HG03354 (cell line): ENCODE measurements around the gene ZNF595.
"Not testable (repeated sequence)": the region's sequence is repeated elsewhere in the genome, so short reads cannot be mapped to it uniquely, and the experiment has no call there.

Experiments used
- ATAC-seq: cut with Tn5 transposase; IDR thresholded peaks from one replicate; pipeline ENCODE4 v1.9.1; 2021; ENCODE audit warnings: mild to moderate bottlenecking; ENCODE audit not compliant: unreplicated experiment, poor library complexity, severe bottlenecking

ZNF595 gene

DNA sequence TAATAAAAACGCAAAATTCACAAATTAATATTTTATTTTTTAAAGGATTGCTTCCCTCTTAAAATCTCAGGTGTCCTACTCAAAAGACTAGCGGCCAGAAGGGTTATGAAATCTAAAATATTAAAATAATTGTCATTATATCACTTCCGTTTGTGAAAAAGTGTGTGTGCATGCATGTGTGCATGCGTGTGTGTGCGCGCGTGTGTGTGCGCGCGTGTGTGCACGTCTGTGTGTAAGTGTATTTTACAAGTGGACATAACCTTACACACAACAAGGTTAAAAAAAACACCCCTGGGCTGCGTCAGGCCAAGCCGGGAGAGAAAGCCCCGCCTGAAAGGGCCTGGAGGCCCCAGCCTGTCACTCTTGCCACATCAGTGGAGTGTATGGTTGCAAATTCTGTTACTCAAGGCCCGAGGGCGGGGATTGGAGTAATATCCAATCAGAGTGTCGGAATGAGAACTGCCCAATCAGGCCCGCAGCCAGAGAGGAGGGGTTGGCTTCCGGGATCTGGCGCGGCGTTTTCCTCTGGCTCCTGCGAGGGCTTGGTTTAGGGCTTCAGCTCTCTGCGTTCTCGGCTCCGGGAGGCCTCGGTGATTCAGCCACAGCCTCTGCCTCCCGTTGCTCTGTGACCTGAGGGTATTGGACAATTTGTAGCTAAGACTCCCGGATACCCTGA, at the start of gene ZNF595:
Gene ZNF595 (plus strand): TSS at position 518 of the 676 bp plus-strand sequence. CDS start 168 bp downstream, outside the sequence.
- ATAC-seq, result peak; percentile 53

DNA sequence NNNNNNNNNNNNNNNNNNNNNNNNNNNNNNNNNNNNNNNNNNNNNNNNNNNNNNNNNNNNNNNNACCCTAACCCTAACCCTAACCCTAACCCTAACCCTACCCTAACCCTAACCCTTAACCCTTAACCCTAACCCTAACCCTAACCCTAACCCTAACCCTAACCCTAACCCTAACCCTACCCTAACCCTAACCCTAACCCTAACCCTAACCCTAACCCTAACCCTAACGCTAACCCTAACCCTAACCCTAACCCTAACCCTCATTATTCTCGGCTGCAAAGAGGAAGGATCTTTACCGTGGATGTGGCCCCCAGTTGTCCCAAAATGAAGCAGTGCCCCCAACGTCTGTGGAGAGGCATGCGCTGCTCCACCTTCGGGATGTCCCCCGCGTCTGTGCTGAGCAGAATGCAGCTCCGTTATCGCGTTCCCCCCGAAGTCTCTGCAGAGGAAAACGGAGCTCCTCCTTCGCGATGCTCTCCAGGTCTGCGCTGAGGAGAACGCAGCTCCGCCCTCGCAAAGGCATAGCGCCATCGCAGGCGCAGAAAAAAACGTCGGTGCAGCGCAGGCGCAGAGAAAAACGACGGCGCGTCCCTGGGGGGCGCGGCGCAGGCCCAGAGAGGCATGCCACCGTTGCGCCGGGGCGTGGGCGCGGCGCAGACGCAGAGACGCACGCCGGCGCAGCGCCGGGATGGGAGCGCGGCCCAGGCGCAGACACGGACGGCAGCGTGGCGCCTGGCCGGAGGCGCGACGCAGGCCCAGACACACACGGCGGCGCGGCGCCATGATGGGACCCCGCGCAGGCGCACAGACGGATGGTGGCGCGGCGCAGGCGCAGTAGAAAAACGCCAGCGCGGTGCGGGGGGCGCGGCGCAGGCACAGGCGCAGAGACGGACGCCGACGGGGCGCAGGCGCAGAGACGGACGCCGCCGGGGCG, 42.9 kb upstream of the ZNF595 start:
- ATAC-seq, result not testable (repeated sequence)

DNA sequence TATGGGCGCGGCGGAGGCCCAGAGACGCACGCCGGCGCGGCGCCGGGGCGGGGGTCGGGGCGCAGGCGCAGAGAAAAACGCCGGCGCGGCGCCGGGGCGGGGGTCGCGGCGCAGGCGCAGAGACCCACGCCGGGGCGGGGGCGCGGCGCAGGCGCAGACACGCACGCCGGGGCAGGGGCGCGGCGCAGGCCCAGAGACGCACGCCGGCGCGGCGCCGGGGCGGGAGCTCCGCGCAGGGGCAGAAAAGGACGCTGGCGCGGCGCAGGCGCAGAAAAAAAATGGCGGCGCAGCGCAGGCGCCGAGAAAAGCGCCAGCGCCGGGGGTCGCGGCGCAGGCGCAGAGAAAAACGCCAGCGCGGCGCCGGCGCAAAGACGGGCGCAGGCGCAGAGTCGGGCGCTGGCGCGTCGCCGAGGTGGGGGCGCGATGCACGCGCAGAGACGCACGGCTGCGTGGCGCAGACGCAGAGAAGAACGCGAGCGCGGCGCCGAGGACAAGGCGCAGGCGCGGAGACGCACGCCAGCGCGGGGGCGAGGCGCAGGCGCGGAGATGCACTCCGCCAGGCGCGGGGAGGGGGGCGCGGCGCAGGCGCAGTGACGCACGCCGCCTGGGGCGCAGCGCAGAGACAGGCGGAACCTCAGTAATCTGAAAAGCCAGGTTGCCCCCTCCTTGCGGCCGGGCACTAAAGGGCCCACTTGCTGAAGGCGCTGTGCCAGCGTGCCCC, 41.9 kb upstream of the ZNF595 start:
- not testable (repeated sequence) for ATAC-seq

DNA sequence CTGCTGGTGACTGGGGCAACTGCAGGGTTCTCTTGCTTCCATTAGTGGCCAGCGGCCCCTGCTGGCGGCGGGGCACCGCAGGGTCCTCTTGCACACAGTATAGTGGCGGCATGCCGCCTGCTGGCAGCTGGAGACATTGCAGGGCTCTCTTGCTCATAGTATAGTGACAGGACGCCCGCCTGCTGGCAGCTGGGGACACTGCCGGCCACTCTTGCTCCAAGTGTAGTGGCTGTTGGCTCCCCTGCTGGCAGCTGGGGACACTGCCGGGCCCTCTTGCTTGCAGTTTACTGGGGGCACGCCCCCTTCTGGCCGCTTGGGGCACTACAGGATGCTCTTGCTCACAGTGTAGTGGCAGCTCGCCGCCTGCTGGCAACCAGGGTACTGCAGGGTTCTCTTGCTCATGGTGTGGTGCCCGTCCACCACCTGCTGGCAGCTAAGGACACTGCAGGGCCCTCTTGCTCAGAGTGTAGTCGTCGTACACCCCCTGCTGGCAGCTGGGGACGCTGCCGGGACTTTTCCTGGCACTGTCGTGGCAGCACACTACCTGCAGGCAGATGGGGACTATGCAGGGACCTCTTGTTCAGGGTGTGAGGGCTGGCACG, 41.2 kb upstream of the ZNF595 start:
- peak; percentile 89 for ATAC-seq

DNA sequence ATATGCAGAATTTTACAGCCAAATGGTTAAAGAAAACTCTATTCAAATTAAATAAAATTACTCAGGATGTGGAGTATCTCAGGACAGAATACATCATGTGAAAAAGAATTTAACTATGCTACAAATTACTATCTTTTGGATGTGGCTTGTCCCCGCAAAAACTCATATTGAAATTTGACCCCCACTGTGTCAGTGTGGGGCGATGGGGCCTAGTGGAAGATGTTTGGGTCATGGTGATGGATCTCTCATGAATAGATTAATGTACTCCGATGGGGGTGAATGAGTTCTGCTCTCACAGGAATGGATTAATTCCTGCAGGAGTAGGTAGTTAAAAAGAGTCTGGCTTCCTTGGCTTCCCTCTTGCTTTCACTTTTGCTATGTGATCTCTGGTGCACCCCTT, 35.0 kb upstream of the ZNF595 start:
- not testable (repeated sequence) for ATAC-seq

DNA sequence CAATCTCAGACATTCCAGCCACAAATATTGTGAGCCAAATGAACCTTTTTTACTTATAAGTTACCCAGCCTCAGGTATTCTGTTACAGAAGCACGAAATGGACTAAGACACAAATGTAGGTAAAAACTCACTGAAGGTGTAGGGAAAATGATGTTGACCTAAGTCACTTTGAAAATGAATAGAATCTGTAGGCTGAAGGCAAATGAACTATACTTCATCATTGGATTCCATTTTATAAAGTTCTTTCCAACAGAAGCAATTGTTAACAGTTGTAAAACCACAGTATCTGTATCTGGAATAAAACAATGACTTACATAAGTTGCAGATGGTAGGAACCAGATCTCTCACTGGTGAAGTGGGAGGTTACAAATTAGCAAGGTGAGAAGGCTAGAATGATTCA, 34.5 kb upstream of the ZNF595 start:
- ATAC-seq, result not testable (repeated sequence)

DNA sequence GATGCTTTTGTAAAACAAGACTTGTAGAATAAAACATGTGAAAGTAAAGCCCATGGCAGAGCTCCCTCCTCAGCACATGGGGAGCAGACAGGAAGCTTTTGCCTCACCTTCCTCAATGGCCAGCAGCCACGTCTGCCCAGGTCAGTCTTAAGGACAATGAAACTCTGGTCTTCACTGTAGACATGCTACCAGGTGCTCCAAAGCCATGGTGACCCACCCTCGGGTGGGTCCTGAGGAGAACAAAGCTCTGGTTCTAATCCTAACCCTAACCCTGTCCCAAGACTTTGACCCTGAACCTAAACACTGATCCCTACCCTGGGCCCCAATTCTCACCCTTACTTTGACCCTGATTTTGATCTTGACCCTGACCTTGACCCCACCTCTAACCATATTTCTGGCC, 30.2 kb upstream of the ZNF595 start:
- not testable (repeated sequence) for ATAC-seq

DNA sequence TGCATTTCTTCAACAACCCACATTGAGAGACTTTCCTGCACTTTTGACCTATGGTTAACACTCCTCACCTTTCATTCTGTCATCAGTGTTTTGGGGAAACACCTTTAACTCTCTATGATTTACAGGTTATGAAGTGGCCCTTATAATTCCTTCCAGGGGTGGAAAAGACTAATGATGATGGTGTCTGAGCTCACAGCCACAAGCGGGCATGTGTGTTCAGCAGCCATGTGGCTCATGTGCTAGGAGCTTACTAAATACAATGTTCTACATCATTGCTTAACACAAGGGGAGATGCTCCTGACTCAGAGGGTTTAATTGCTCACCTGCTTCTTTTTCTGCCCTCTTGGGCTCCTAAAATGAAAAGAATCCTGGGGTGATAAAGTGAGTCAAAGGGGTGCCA, 28.8 kb upstream of the ZNF595 start:
- not testable (repeated sequence) for ATAC-seq

DNA sequence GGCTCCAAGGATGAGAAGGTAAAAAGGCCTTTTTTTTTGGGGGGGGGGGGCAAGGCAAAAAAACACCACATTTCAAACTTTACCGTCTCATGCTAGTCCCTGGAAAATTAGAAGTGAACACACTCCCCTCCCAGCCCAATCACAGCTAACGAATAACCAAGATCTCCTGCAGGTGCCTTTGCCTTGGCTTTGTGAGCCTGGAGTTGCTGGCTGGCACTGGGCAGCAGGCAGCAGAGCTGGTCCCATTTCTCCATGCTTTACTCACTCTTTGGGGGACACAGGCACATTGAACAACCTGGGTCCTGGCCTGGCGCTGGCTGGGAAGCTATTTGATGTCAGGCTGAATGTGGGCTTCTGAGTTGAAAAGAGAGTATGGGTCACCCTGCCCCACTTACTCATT, 25.6 kb upstream of the ZNF595 start:
- ATAC-seq, result not testable (repeated sequence)

DNA sequence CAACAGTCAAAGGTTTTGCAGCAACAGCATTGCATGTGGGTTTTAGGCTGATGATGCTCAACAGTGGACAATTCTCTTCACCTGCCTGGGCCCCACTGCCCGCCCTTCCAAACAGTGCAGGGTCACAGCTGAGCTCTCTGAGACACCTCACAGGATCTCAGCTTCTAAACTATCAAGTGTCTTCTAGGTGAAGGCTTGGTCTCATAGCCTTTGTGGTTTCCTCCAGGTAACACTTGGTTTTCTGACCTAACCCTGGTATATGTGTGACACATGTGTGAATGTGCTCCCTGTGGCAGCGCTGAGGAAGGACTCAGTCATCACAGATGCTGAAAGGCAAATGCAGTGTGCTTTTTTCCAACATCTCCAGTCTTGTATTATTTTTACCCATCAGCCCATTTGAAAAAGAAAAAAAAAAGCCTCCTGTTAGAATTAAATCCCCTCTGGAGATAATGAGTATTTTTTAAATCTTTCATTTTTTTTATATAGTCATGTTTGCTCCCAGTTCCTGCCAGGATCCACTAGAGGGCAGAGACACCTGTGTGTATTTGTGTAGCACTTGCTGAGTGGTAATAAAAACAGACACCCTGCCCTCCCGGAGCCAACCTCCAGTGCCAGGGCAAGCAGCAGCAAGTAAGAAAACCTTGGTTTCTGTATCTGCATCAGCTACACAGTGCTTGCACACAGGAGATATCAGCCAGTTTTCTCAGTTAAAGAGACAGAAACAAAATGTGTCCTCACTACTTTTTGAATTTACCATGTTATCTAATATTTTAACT, 24.2 kb upstream of the ZNF595 start:
- peak; percentile 52 for ATAC-seq

DNA sequence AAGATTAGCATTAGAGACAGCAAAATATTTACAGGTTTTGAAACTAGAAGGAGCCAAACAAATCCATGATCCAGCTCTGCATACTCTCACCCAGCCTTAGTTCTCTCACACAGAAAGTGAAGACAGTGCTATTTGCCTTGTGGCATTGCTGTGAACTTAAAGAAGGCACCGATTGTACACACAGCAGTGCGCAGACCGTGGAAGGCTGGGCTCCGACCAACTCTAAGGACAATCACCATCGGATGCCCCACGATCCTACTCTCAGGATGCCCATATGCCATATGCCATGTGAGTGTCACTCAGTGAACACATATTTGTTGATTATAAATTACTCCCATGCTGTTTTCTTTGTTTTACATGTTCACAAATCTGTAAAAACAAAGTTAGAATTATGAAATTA, 19.8 kb upstream of the ZNF595 start:
- not testable (repeated sequence) for ATAC-seq

DNA sequence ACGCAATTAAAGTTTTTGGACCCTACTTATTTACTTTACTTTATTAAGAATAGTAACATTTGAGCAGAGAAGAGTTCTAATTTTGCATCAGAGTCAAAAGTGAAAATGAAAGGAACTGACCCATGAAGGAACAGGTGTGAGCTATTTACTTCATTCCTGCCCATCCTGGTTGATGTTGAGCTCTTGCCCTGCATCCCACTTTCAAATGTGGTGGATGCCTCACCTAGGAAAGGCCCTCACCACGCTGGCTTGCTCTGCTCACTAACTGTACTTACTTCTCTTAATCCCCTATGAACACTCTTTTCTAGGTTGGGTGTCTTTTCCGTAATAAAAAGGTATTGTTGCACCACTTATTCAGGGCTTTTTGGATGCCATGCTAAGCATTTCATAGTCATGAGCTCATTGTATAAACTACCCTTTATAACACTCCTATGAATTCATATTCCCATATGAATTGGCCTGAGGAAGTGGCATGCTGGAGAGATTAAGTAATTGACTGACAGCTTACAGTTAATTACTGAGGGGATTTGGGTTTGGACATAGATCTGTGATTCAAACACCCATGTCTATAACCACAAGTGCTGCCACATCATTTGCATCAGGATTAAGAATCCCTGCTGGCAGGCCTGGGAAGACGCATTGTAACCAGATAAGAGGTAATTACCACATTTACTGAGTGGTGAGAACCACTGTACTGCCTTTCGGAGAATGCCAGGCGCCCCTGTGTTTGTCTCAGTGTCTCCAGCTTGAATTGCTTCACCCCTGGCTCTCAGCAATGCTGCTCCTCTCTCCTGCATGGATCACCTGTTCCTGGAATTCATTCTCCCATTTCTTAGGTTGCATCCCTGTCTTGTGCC, 16.3 kb upstream of the ZNF595 start:
- not testable (repeated sequence) for ATAC-seq

DNA sequence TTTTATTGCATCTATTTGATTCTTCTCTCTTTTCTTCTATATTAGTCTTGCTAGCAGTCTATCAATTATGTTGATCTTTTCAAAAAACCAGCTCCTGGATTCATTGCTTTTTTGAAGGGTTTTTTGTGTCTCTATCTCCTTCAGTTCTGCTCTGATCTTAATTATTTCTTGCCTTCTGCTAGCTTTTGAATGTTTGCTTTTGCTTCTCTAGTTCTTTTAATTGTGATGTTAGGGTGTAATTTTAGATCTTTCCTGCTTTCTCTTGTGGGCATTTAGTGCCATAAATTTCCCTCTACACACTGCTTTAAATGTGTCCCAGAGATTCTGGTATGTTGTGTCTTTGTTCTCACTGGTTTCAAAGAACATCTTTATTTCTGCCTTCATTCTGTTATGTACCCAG, 14.9 kb upstream of the ZNF595 start:
- not testable (repeated sequence) for ATAC-seq

DNA sequence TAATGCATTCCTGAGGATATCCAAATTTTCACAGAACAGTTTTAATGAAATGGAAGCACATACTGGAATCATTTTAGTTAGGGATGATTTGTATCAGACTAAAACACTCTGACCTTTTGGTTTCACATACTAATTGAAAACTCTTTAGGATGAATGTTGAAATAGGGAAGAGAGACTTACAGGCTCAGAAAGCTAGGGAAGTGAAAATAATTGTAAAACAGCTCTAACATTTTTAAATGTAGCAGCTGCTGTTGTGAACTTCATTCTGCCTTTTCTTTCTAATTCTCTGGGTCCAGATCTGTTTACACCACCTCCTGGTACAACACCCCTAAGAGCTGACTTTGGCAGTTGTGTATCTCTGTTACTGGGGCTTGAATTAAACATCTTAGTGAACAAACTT, 9.7 kb upstream of the ZNF595 start:
- ATAC-seq, result not testable (repeated sequence)

DNA sequence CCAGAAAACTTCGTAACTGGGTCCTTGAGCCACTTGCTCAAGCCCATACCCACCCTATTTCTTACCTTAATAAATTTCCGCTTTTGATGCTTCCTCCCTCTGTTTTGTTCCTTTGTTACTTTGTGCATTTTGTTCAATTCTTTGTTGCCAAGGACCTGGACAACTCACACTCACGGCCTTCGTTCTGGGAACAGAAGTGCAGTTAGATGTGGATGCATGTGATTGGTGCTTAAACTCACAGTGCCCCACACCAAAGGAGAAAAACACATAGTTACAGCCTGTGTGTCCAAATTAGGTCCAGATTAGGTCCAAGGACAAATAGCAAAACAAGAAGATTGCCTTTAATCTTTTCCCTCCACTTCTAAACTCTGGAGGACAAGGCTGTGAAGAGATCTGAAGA, 1.9 kb upstream of the ZNF595 start:
- ATAC-seq, result peak; percentile 12

DNA sequence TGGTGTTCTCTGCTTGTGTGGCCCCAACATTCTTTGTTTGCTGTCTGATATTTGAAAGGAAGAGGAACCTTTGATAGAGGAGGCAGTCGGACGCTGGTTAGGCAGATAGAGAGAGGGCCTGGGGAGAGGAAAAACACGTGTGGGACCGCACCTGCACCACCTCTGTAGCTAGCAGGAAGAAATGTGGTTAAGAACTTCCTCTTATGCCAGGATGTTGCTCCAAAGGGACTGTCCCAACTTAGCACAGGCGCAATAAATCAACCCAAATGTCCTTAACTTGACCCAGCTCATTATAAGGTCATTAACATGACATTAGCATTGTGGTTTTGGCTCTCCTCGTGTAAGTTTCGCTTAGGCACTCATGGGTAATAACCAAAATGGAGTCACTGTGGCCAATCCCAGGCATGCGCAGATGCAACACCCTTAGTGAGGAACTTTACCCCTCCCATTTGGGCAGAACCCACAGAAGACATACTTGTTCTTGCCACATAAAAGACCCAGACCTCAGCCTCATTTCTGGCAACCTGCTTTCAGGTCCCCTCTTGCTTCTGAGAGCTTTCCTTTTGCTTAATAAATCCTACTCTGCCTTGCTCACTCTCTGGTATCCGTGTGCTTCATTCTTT, 1.4 kb upstream of the ZNF595 start:
- ATAC-seq, result peak; percentile 73

DNA sequence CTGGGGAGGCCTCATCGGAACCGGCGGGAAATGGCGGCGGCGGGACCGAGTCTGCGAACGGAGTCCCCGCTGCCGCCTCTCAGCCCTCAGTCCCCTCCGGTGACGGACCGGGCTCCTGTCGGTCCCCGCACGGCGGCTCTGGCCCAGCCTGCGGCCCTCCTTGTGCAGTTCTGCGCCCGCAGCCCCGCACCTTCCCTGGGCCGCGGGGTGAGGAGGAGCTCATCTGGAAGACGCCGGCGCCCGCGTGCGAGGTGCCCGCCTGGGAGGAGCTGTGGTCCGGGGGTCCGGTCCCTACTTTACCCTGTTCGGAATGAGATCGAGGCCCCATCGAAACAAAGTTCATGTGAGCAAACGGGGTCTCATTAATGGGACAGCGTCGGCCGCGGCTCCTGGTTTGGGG, 400 bp downstream of the ZNF595 start:
- ATAC-seq, result not testable (repeated sequence)

DNA sequence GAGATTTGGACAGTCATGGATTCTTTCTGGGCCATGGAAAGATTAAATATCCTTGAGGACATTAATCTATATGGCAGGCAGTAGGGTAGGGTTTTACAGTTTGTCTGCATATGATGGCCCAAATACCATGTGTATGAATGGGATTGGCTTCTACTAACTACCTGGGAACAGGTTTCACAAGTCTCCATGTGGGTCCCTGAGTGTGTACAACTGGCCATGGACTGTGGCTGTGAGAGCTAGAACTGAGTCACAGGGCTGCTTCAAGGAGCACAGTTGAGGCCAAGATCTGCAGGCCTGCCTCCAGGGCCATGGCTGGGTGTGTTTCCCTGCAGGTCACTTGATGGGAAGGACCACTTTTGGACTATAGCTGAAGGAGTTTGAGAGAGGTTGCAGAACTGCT, 11.6 kb downstream of the ZNF595 start:
- ATAC-seq, result not testable (repeated sequence)
